Measurements from ENCODE around the gene AP4S1. TPM values are rescaled to one million over a fixed set of nuclear protein-coding genes. Genes with fewer than 3 reads are reported as not detected.
"Not testable (repeated sequence)": the region's sequence is repeated elsewhere in the genome, so short reads cannot be mapped to it uniquely, and the experiment has no call there.

Gene AP4S1
- total and polyA plus RNA-seq, 3 donors from 2014 or later = 18.9 to 41.8 (median 21.5) TPM

DNA sequence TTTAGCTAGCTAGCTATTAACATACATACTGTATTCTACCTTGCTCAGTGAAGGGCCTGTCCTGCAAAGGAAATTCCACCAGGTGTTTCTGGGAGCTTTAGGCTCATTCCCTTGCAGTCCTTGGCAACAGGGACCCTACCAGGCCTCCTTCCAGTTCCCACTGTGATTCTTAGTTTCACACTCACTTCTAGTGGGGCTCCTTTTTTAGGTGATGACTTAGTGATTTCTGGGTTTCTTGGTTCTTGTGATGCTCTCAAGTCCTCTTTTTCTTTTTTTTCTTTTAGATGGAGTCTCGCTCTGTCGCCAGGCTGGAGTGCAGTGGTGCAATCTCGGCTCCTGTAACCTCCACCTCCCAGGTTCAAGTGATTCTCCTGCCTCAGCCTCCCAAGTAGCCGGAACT lies 11.1 kb downstream of the AP4S1 start:
- H3K4me3 ChIP-seq = no peak overlapping the region
- TF ChIP-seq POLR2A (IDR thresholded peaks at IDR 0.05) = no peak
- TF ChIP-seq, protein P1, sequence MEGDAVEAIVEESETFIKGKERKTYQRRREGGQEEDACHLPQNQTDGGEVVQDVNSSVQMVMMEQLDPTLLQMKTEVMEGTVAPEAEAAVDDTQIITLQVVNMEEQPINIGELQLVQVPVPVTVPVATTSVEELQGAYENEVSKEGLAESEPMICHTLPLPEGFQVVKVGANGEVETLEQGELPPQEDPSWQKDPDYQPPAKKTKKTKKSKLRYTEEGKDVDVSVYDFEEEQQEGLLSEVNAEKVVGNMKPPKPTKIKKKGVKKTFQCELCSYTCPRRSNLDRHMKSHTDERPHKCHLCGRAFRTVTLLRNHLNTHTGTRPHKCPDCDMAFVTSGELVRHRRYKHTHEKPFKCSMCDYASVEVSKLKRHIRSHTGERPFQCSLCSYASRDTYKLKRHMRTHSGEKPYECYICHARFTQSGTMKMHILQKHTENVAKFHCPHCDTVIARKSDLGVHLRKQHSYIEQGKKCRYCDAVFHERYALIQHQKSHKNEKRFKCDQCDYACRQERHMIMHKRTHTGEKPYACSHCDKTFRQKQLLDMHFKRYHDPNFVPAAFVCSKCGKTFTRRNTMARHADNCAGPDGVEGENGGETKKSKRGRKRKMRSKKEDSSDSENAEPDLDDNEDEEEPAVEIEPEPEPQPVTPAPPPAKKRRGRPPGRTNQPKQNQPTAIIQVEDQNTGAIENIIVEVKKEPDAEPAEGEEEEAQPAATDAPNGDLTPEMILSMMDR (IDR thresholded peaks at IDR 0.05) = no peak
- no peaks in the 10 kb centered on the region for H3K4me1 ChIP-seq
- intact Hi-C loops (cut with DNase I; ENCODE audit: low total_unique reads) = no loop called here
- H3K9me3 ChIP-seq = no peaks in the 10 kb centered on the region
- no peaks in the 10 kb centered on the region for H3K36me3 ChIP-seq (ENCODE audit: low read depth, missing control alignments)
- H3K27ac ChIP-seq = no peak overlapping the region
- no peaks in the 10 kb centered on the region for H3K27me3 ChIP-seq
- no peak for DNase-seq
- 92 to 94% methylated on average over 4 of the region's 4 CpGs for WGBS, 2 donors

DNA sequence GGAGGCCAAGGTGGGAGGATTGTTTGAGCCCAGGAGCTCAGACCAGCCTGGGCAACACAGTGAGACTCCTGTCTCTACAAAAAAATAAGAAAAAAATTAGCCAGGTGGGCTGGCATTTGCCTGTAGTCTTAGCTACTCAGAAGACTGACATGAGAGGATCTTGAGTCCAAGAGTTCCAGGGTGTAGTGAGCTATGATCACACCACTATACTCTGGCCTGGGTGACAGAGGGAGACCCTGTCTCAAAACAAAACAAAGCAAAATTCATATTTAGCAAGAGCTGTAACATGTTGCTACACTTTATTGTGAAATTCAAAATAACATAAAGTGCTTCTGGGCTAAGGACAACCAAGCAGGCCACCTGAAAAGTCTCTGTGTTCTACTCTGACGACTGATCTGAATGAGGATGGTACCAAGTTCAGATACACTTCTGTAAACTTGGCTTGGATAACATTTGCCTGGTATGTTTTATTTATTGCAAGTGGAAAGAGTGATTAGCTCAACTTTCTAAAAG lies 12.3 kb downstream of the AP4S1 start:
- Histone ChIP-seq H3K27me3 (no peaks in the 10 kb centered on the region), H3K4me3 (no peak overlapping the region), H3K9me3 (no peaks in the 10 kb centered on the region), H3K4me1 (no peaks in the 10 kb centered on the region), H3K27ac (no peak overlapping the region), H3K36me3 (ENCODE audit: low read depth, missing control alignments) (no peaks in the 10 kb centered on the region)
- 54 to 74% methylated on average over 1 of the region's 1 CpG for WGBS, 2 donors
- intact Hi-C loops (cut with DNase I; ENCODE audit: low total_unique reads) = no loop called here
- TF ChIP-seq, protein P1 (IDR thresholded peaks at IDR 0.05) = no peak
- no peak for TF ChIP-seq POLR2A (IDR thresholded peaks at IDR 0.05)
- no peak for DNase-seq

DNA sequence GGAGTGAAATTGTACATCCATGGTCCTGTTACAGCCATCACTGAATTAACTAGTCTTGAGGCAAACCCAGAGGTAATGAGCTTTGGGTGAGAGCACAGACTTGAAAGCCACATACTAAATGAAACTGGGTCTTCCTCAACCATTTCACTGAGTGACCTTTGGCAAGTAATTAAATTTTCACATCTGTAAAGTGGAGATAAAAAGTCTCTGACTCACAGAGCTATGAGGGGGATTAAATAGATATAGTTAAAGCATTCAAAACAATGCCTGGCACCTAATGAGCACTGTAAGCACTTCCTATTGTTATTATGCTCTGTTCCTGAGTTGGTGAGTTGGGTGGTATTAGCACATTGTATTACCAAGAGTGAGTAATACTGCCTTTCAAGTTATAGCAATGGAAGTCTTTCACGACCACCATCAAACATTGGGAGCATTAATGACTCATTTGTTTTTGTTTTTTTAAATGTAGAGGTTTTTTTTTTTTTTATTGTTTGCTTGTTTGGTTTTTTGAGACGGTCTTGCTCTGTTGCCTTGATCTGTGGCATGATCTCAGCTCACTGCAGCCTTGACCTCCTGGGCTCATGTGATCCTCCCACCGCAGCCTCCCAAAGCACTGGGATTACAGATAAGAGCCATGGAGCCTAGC lies 13.2 kb downstream of the AP4S1 start:
- no peaks in the 10 kb centered on the region for H3K9me3 ChIP-seq
- DNase-seq = no peak
- 34 to 47% methylated on average over 2 to 3 of the region's 3 CpGs for WGBS, 2 donors
- H3K4me1 ChIP-seq = no peaks in the 10 kb centered on the region
- H3K27ac ChIP-seq = no peak overlapping the region
- no peaks in the 10 kb centered on the region for H3K27me3 ChIP-seq
- TF ChIP-seq, protein P1 (IDR thresholded peaks at IDR 0.05) = no peak
- TF ChIP-seq POLR2A (IDR thresholded peaks at IDR 0.05) = no peak
- no peaks in the 10 kb centered on the region for H3K36me3 ChIP-seq (ENCODE audit: low read depth, missing control alignments)
- intact Hi-C loops (cut with DNase I; ENCODE audit: low total_unique reads) = no loop called here
- no peak overlapping the region for H3K4me3 ChIP-seq

DNA sequence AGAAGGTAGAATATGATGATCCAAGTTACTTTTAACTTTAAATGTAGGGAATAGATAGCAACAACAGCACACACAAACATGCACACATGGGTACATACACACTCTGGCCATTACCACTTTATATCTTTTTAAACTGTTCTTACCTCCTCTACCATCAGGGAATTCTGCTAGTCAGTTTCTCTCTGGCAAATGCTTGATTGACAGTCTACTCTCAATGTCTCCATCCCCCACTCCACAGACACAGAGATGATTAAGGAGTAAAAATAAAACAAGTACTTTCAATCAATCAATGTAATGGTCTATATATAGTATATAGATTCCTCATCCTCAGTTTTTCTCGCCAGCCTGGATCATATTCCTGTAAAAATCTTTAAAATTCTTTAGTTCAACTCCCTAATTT lies 16.9 kb downstream of the AP4S1 start:
- no peak for DNase-seq
- no peaks in the 10 kb centered on the region for H3K27me3 ChIP-seq
- intact Hi-C loops (cut with DNase I; ENCODE audit: low total_unique reads) = no loop called here
- H3K27ac ChIP-seq = no peak overlapping the region
- H3K36me3 ChIP-seq (ENCODE audit: low read depth, missing control alignments) = no peaks in the 10 kb centered on the region
- no peaks in the 10 kb centered on the region for H3K4me1 ChIP-seq
- no peak overlapping the region for H3K4me3 ChIP-seq
- WGBS, 2 donors = 97 to 98% methylated on average over 1 of the region's 1 CpG
- no peaks in the 10 kb centered on the region for H3K9me3 ChIP-seq
- TF ChIP-seq, protein P1 (IDR thresholded peaks at IDR 0.05) = no peak
- TF ChIP-seq POLR2A (IDR thresholded peaks at IDR 0.05) = no peak

DNA sequence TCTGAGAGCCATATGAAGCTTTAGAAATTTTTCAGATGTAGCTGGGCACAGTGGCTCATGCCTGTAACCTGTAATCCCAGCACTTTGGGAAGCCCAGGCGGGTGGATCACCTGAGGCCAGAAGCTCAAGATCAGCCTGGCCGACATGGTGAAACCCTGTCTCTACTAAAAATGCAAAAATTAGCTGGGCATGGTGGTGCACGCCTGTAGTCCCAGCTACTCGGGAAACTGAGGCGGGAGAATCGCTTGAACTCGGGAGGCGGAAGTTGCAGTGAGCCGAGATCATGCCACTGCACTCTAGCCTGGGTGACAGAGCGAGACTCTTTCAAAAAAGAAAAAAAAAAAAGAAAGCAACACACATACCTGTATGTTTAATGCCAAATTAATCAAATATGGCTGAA lies 17.4 kb downstream of the AP4S1 start:
- H3K27me3 ChIP-seq; H3K4me1 ChIP-seq; intact Hi-C loops (cut with DNase I; ENCODE audit: low total_unique reads); H3K4me3 ChIP-seq; H3K36me3 ChIP-seq (ENCODE audit: low read depth, missing control alignments); H3K9me3 ChIP-seq; DNase-seq; H3K27ac ChIP-seq: not testable (repeated sequence)
- 90 to 92% methylated on average over 10 of the region's 10 CpGs for WGBS, 2 donors

Data from testis (tissue), 3 donors.